Measurements from ENCODE around the gene IDH3A.

Gene IDH3A

GRCh38 chr15:78168608-78169007, 19.4 kb downstream of the IDH3A start:
- DNase-seq: no peak

GRCh38 chr15:78170848-78171773, 21.9 kb downstream of the IDH3A start:
- no peak for DNase-seq

- DNase-seq: no peak
Observed at GRCh38 chr15:78171864-78172472, 22.8 kb downstream of the IDH3A start.

GRCh38 chr15:78174401-78174800, 25.2 kb downstream of the IDH3A start:
- no peak for DNase-seq

- DNase-seq: no peak
Observed at GRCh38 chr15:78175330-78175729, 26.2 kb downstream of the IDH3A start.

GRCh38 chr15:78177447-78177873, 28.3 kb downstream of the IDH3A start:
- DNase-seq: peak; percentile 58 to 65

GRCh38 chr15:78178064-78178463, 28.9 kb downstream of the IDH3A start:
- DNase-seq: no peak

GRCh38 chr15:78179286-78179840, 30.2 kb downstream of the IDH3A start:
- no peak for DNase-seq

- DNase-seq: no peak
Observed at GRCh38 chr15:78179906-78180305, 30.7 kb downstream of the IDH3A start.

- no peak for DNase-seq
Observed at GRCh38 chr15:78182336-78182700, 33.2 kb downstream of the IDH3A start.

- DNase-seq: no peak
Observed at GRCh38 chr15:78182821-78183220, 33.7 kb downstream of the IDH3A start.

GRCh38 chr15:78192826-78193594, 43.8 kb downstream of the IDH3A start:
- DNase-seq: no peak

- no peak for DNase-seq
Observed at GRCh38 chr15:78193731-78194567, 44.8 kb downstream of the IDH3A start.

GRCh38 chr15:78194568-78194925, 45.4 kb downstream of the IDH3A start:
- DNase-seq: no peak

GRCh38 chr15:78195735-78196201, 46.6 kb downstream of the IDH3A start:
- peak; percentile 58 to 69 for DNase-seq

- peak in 1 of 2 experiments; percentile 8 for DNase-seq
Observed at GRCh38 chr15:78197632-78198031, 48.5 kb downstream of the IDH3A start.

GRCh38 chr15:78200276-78200930, 51.2 kb downstream of the IDH3A start:
- DNase-seq: peak in 1 of 2 experiments; percentile 7

GRCh38 chr15:78201281-78202190, 52.4 kb downstream of the IDH3A start:
- DNase-seq: peak; percentile 3 to 6

- peak in 1 of 2 experiments; percentile 1 for DNase-seq
Observed at GRCh38 chr15:78203346-78204225, 54.4 kb downstream of the IDH3A start.

Measured in activated T-cell treated with anti-CD3 and anti-CD28 coated beads, Interleukin-2, amount 50 U/mL, for 48 hours (primary cell).